Testis (tissue), 2 donors: ENCODE results near the gene GPR34.

Experiments
- POLR2A ChIP-seq: fragments of 450-650 bp; IDR thresholded peaks from one replicate; pipeline ENCODE4 v1.6.1; 2017; ENCODE audit warnings: antibody characterized with exemption, mild to moderate bottlenecking, moderate library complexity
- TF ChIP-seq, protein P1 (sequence below), 3 experiments: fragments of 450-650 bp in 2 of 3; fragments of 200-600 bp in 1 of 3; sonication (generic) in 1 of 3; IDR thresholded peaks; one replicate each; pipeline ENCODE4 v1.5.1; 2016 to 2019; ENCODE audit warnings: antibody characterized with exemption in 3 of 3, mild to moderate bottlenecking in 2 of 3, moderate library complexity in 1 of 3

DNA sequence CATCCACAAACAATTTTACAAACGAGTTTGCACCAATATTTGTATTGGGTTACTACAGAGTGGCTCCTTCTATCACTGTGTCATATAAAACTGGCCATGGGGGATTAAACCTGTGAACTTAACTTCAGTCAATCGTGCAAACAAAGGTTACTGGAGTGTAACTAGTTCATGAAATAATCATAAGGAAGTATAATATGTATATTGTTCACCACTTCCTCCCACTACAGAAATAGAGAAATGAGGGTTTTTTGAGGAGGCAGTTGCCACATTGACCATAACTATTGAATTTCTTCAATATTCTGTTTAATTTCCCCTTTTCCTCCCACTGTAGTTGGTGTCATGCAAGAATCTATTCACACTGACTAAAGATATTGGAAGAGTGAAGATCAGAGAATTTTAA, 35.1 kb downstream of the GPR34 start, which contains the start of gene GPR82:
- TF ChIP-seq POLR2A = no peak
- TF ChIP-seq, protein P1, sequence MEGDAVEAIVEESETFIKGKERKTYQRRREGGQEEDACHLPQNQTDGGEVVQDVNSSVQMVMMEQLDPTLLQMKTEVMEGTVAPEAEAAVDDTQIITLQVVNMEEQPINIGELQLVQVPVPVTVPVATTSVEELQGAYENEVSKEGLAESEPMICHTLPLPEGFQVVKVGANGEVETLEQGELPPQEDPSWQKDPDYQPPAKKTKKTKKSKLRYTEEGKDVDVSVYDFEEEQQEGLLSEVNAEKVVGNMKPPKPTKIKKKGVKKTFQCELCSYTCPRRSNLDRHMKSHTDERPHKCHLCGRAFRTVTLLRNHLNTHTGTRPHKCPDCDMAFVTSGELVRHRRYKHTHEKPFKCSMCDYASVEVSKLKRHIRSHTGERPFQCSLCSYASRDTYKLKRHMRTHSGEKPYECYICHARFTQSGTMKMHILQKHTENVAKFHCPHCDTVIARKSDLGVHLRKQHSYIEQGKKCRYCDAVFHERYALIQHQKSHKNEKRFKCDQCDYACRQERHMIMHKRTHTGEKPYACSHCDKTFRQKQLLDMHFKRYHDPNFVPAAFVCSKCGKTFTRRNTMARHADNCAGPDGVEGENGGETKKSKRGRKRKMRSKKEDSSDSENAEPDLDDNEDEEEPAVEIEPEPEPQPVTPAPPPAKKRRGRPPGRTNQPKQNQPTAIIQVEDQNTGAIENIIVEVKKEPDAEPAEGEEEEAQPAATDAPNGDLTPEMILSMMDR (IDR thresholded peaks at IDR 0.05) = no peak
